Measurements from ENCODE around the gene FAXDC2.

Gene FAXDC2

DNA sequence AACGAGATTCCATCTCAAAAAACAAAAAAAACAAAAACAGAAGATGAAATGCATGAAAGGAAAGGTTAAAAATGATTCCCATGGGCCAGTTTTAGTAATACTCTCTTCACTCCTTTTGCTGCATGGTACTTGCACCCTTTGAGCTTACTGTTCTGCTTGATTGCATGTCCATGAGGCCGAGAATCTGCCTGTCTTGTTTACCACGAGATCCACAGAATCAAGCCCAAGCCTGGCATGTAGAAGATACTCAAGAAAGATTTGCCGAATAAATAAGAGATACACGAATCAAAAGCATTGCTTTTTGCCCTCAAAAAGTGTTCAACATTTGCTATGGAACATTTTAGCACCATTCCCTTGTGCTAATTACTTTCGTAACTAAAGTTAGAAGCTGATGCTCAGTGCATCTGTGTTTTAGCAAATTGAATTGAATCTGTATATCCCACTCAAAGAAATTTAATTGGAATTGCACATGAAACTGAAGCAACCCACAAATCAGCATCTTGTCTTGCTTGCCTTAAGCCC is 1.1 kb downstream of the FAXDC2 start:
- WGBS, result 88% methylated on average over 5 of the region's 6 CpGs
- H3K23ac ChIP-seq (ENCODE audit: low read length in 2 of 2), result no peak overlapping the region
- H3K79me1 ChIP-seq (replicated peaks; ENCODE audit: low read length, poor library complexity, severe bottlenecking), result no peaks in the 10 kb centered on the region
- H3K4me1 ChIP-seq (ENCODE audit: control insufficient read depth, insufficient read depth, low read depth, low read length), result peaks cover 3% of the 10 kb centered on the region
- no peak overlapping the region for H3K27ac ChIP-seq (ENCODE audit: low read length, poor library complexity, severe bottlenecking)
- no peak overlapping the region for H2AK5ac ChIP-seq (ENCODE audit: low read length, severe bottlenecking)
- no peak overlapping the region for H4K8ac ChIP-seq (ENCODE audit: low read length)
- H3K36me3 ChIP-seq (ENCODE audit: control insufficient read depth in 1 of 2, insufficient read depth in 2 of 2, low read depth in 1 of 2, low read length in 2 of 2), result peaks cover 0 to 24% of the 10 kb centered on the region in 2 experiments
- H2AFZ ChIP-seq (ENCODE audit: low read depth, low read length), result no peak overlapping the region
- no peak for DNase-seq
- H3K4ac ChIP-seq (ENCODE audit: low read depth in 1 of 2, low read length in 2 of 2), result no peak overlapping the region
- H2BK120ac ChIP-seq (ENCODE audit: low read depth, low read length), result no peak overlapping the region
- H3K4me2 ChIP-seq (ENCODE audit: low read length, poor library complexity, severe bottlenecking), result no peak overlapping the region
- H2BK15ac ChIP-seq (ENCODE audit: low read depth, poor library complexity, severe bottlenecking), result no peak overlapping the region
- H3K14ac ChIP-seq (ENCODE audit: low read length in 2 of 2), result no peak overlapping the region
- no peak overlapping the region for H2BK12ac ChIP-seq (ENCODE audit: low read length in 2 of 2)
- H3K27me3 ChIP-seq (ENCODE audit: control insufficient read depth in 1 of 2, insufficient read depth in 1 of 2, low read length in 2 of 2), result no peaks in the 10 kb centered on the region
- H3K4me3 ChIP-seq (ENCODE audit: insufficient read depth in 1 of 2, low read depth in 1 of 2, low read length in 2 of 2), result peak overlapping the region in 1 of 2 experiments; percentile 85
- peak overlapping the region; percentile 91 for H3K9ac ChIP-seq (ENCODE audit: low read length)
- H3K18ac ChIP-seq (ENCODE audit: low read depth in 1 of 2, low read length in 2 of 2), result no peak overlapping the region
- H2BK5ac ChIP-seq (ENCODE audit: low read depth, low read length, poor library complexity, severe bottlenecking), result no peak overlapping the region
- H4K91ac ChIP-seq (ENCODE audit: low read length), result no peak overlapping the region
- H3K9me3 ChIP-seq (ENCODE audit: control insufficient read depth, low read length), result no peaks in the 10 kb centered on the region

GRCh38 chr5:154844809-154845208 is 5.6 kb downstream of the FAXDC2 start:
- Histone ChIP-seq H3K27ac (ENCODE audit: low read length, poor library complexity, severe bottlenecking) (no peak overlapping the region), H2BK12ac (ENCODE audit: low read length in 2 of 2) (no peak overlapping the region), H2BK120ac (ENCODE audit: low read depth, low read length) (no peak overlapping the region), H3K9me3 (ENCODE audit: control insufficient read depth, low read length) (no peaks in the 10 kb centered on the region), H3K14ac (ENCODE audit: low read length in 2 of 2) (no peak overlapping the region), H2BK15ac (ENCODE audit: low read depth, poor library complexity, severe bottlenecking) (no peak overlapping the region), H2AFZ (ENCODE audit: low read depth, low read length) (no peak overlapping the region), H3K27me3 (ENCODE audit: control insufficient read depth in 1 of 2, insufficient read depth in 1 of 2, low read length in 2 of 2) (no peaks in the 10 kb centered on the region), H3K4ac (ENCODE audit: low read depth in 1 of 2, low read length in 2 of 2) (no peak overlapping the region), H3K79me1 (replicated peaks; ENCODE audit: low read length, poor library complexity, severe bottlenecking) (peaks cover 2% of the 10 kb centered on the region), H4K91ac (ENCODE audit: low read length) (no peak overlapping the region), H3K4me3 (ENCODE audit: insufficient read depth in 1 of 2, low read depth in 1 of 2, low read length in 2 of 2) (no peak overlapping the region), H3K9ac (ENCODE audit: low read length) (no peak overlapping the region), H3K18ac (ENCODE audit: low read depth in 1 of 2, low read length in 2 of 2) (no peak overlapping the region), H4K8ac (ENCODE audit: low read length) (no peak overlapping the region), H2BK5ac (ENCODE audit: low read depth, low read length, poor library complexity, severe bottlenecking) (no peak overlapping the region), H3K4me1 (ENCODE audit: control insufficient read depth, insufficient read depth, low read depth, low read length) (no peaks in the 10 kb centered on the region), H3K36me3 (ENCODE audit: control insufficient read depth in 1 of 2, insufficient read depth in 2 of 2, low read depth in 1 of 2, low read length in 2 of 2) (peaks cover 0 to 31% of the 10 kb centered on the region in 2 experiments), H3K23ac (ENCODE audit: low read length in 2 of 2) (no peak overlapping the region), H2AK5ac (ENCODE audit: low read length, severe bottlenecking) (no peak overlapping the region), H3K4me2 (ENCODE audit: low read length, poor library complexity, severe bottlenecking) (no peak overlapping the region)
- WGBS, result 66% methylated on average over 5 of the region's 5 CpGs
- no peak for DNase-seq

- H3K4me3 ChIP-seq (ENCODE audit: insufficient read depth in 1 of 2, low read depth in 1 of 2, low read length in 2 of 2), result no peak overlapping the region
- no peak overlapping the region for H2AK5ac ChIP-seq (ENCODE audit: low read length, severe bottlenecking)
- no peak overlapping the region for H3K4ac ChIP-seq (ENCODE audit: low read depth in 1 of 2, low read length in 2 of 2)
- DNase-seq, result no peak
- no peak overlapping the region for H4K91ac ChIP-seq (ENCODE audit: low read length)
- no peak overlapping the region for H3K9ac ChIP-seq (ENCODE audit: low read length)
- H2BK15ac ChIP-seq (ENCODE audit: low read depth, poor library complexity, severe bottlenecking), result no peak overlapping the region
- no peaks in the 10 kb centered on the region for H3K9me3 ChIP-seq (ENCODE audit: control insufficient read depth, low read length)
- no peak overlapping the region for H2BK12ac ChIP-seq (ENCODE audit: low read length in 2 of 2)
- no peak overlapping the region for H2BK120ac ChIP-seq (ENCODE audit: low read depth, low read length)
- H3K27ac ChIP-seq (ENCODE audit: low read length, poor library complexity, severe bottlenecking), result no peak overlapping the region
- no peak overlapping the region for H3K23ac ChIP-seq (ENCODE audit: low read length in 2 of 2)
- no peaks in the 10 kb centered on the region for H3K4me1 ChIP-seq (ENCODE audit: control insufficient read depth, insufficient read depth, low read depth, low read length)
- H3K36me3 ChIP-seq (ENCODE audit: control insufficient read depth in 1 of 2, insufficient read depth in 2 of 2, low read depth in 1 of 2, low read length in 2 of 2), result peaks cover under 1 to 33% of the 10 kb centered on the region in 2 experiments
- no peak overlapping the region for H2BK5ac ChIP-seq (ENCODE audit: low read depth, low read length, poor library complexity, severe bottlenecking)
- H3K4me2 ChIP-seq (ENCODE audit: low read length, poor library complexity, severe bottlenecking), result no peak overlapping the region
- no peak overlapping the region for H3K14ac ChIP-seq (ENCODE audit: low read length in 2 of 2)
- H3K27me3 ChIP-seq (ENCODE audit: control insufficient read depth in 1 of 2, insufficient read depth in 1 of 2, low read length in 2 of 2), result no peaks in the 10 kb centered on the region
- H2AFZ ChIP-seq (ENCODE audit: low read depth, low read length), result no peak overlapping the region
- 64% methylated on average over 4 of the region's 6 CpGs for WGBS
- H4K8ac ChIP-seq (ENCODE audit: low read length), result no peak overlapping the region
- H3K79me1 ChIP-seq (replicated peaks; ENCODE audit: low read length, poor library complexity, severe bottlenecking), result peaks cover 2% of the 10 kb centered on the region
- H3K18ac ChIP-seq (ENCODE audit: low read depth in 1 of 2, low read length in 2 of 2), result no peak overlapping the region
Measured at GRCh38 chr5:154842689-154843530, 7.5 kb downstream of the FAXDC2 start.

- H3K9me3 ChIP-seq (ENCODE audit: control insufficient read depth, low read length), result no peaks in the 10 kb centered on the region
- H4K8ac ChIP-seq (ENCODE audit: low read length), result no peak overlapping the region
- H4K91ac ChIP-seq (ENCODE audit: low read length), result no peak overlapping the region
- H3K4me3 ChIP-seq (ENCODE audit: insufficient read depth in 1 of 2, low read depth in 1 of 2, low read length in 2 of 2), result no peak overlapping the region
- no peak for DNase-seq
- no peak overlapping the region for H2BK12ac ChIP-seq (ENCODE audit: low read length in 2 of 2)
- no peak overlapping the region for H3K4ac ChIP-seq (ENCODE audit: low read depth in 1 of 2, low read length in 2 of 2)
- H2BK15ac ChIP-seq (ENCODE audit: low read depth, poor library complexity, severe bottlenecking), result no peak overlapping the region
- H3K9ac ChIP-seq (ENCODE audit: low read length), result no peak overlapping the region
- H2AK5ac ChIP-seq (ENCODE audit: low read length, severe bottlenecking), result no peak overlapping the region
- no peak overlapping the region for H2BK5ac ChIP-seq (ENCODE audit: low read depth, low read length, poor library complexity, severe bottlenecking)
- H3K27me3 ChIP-seq (ENCODE audit: control insufficient read depth in 1 of 2, insufficient read depth in 1 of 2, low read length in 2 of 2), result no peaks in the 10 kb centered on the region
- peaks cover 10 to 44% of the 10 kb centered on the region in 2 experiments for H3K36me3 ChIP-seq (ENCODE audit: control insufficient read depth in 1 of 2, insufficient read depth in 2 of 2, low read depth in 1 of 2, low read length in 2 of 2)
- H3K4me1 ChIP-seq (ENCODE audit: control insufficient read depth, insufficient read depth, low read depth, low read length), result no peaks in the 10 kb centered on the region
- H3K18ac ChIP-seq (ENCODE audit: low read depth in 1 of 2, low read length in 2 of 2), result no peak overlapping the region
- H3K14ac ChIP-seq (ENCODE audit: low read length in 2 of 2), result no peak overlapping the region
- peaks cover 5% of the 10 kb centered on the region for H3K79me1 ChIP-seq (replicated peaks; ENCODE audit: low read length, poor library complexity, severe bottlenecking)
- no peak overlapping the region for H2BK120ac ChIP-seq (ENCODE audit: low read depth, low read length)
- H3K4me2 ChIP-seq (ENCODE audit: low read length, poor library complexity, severe bottlenecking), result no peak overlapping the region
- no peak overlapping the region for H3K23ac ChIP-seq (ENCODE audit: low read length in 2 of 2)
- H2AFZ ChIP-seq (ENCODE audit: low read depth, low read length), result no peak overlapping the region
- H3K27ac ChIP-seq (ENCODE audit: low read length, poor library complexity, severe bottlenecking), result no peak overlapping the region
Measured at GRCh38 chr5:154841273-154841661, 9.1 kb downstream of the FAXDC2 start.
